Erythroblast (primary cell): ENCODE results near the gene EIF4G3.

Experiments used
- GATA1 ChIP-seq: IDR thresholded peaks from 2 replicates; pipeline ENCODE4 v1.6.1; 2011; ENCODE audit warnings: low read depth, mild to moderate bottlenecking, control low read depth, low read length, moderate library complexity
- POLR2A ChIP-seq: IDR thresholded peaks from 2 replicates; pipeline ENCODE4 v1.6.1; 2011; ENCODE audit warnings: mild to moderate bottlenecking, low read length

- TF ChIP-seq POLR2A (no peak), GATA1 (no peak)
Measured at GRCh38 chr1:21165076-21165475, 11.6 kb downstream of the EIF4G3 start.
